ENCODE results near the gene EFHB. TPM values are rescaled to one million over a fixed set of nuclear protein-coding genes. Genes with fewer than 3 reads are reported as not detected.
"Not testable (repeated sequence)": the region's sequence is repeated elsewhere in the genome, so short reads cannot be mapped to it uniquely, and the experiment has no call there.

EFHB gene
- polyA plus RNA-seq, 2 of the 4 experiments (the other 2 are of a cell fraction): 2.1 to 2.7 TPM

DNA sequence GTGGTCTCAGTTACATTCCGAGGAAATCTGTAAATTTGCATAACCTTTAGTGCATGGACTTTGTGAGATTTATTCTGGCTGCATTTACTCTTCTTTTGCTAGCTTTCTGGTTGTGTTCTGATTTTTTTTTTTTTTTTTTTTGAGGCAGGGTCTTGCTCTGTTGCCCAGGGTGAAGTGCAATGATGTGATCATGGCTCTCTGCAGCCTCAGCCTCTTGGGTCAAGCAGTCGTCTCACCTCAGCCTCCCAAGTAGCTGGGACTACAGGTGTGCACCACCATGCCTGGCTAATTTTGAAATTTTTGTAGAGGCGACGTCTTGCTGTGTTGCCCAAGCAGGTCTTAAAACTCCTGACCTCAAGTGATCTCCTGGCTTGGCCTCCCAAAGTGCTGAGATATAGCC lies 25.5 kb upstream of the EFHB start:
- H3K9me3 ChIP-seq: no peaks in the 10 kb centered on the region
- 71% methylated on average over 4 of the region's 4 CpGs for WGBS (ENCODE audit: missing lambda C conversion rate)
- peaks cover 20% of the 10 kb centered on the region for H3K4me1 ChIP-seq
- TF ChIP-seq ATOH8 (CRISPR knock-in tag; IDR thresholded peaks at IDR 0.05; ENCODE audit: low read depth) (no peak), NR3C1 (IDR thresholded peaks at IDR 0.05) (no peak), ZNF302 (CRISPR knock-in tag; IDR thresholded peaks at IDR 0.05) (no peak), CBX8 (IDR thresholded peaks at IDR 0.05) (no peak), PHF8 (IDR thresholded peaks at IDR 0.05; ENCODE audit: borderline replicate concordance, low read depth) (no peak), E2F6 (IDR thresholded peaks at IDR 0.05; ENCODE audit: borderline replicate concordance, low read depth) (no peak), KDM1A (IDR thresholded peaks at IDR 0.05; ENCODE audit: low read depth) (no peak)
- no peak overlapping the region for H3K4me3 ChIP-seq
- POLR2A ChIA-PET: no interaction called here
- DNase-seq (ENCODE audit: low read depth in 1 of 2, low spot score in 1 of 2) (no peak), ATAC-seq (no peak), FAIRE-seq (no peak)
- no peak overlapping the region for H3K27ac ChIP-seq
- CTCF ChIA-PET: interaction anchor here (1.1 to 1.7 kb wide), 2 partner anchors 12 to 34 kb away, joined by 3 to 4 read pairs; no protein-coding TSS in a partner anchor
- H3K4me2 ChIP-seq: no peak overlapping the region

DNA sequence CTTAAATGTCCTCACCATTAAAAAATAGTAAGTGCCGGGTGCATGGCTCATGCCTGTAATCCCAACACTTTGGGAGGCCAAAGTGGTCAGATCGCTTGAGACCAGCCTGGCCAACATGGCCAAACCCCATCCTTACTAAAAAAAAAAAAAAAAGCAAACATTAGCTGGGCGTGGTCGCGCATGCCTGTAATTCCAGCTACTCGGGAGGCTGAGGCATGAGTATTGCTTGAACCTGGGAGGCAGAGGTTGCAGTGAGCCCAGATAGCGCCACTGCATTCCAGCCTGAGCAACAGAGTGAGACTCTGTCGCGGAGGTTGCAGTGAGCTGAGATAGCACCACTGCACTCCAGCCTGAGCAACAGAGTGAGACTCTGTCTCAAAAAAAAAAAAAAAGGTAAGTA lies 23.3 kb upstream of the EFHB start:
- peak in 1 of 2 experiments; percentile 80; a peak in 3 of 6 replicates for ATAC-seq

GRCh38 chr3:19954676-19955075 lies 20.7 kb upstream of the EFHB start:
- CTCF ChIA-PET: no interaction called here
- Histone ChIP-seq H3K27ac (no peak overlapping the region), H3K4me1 (peaks cover 31% of the 10 kb centered on the region), H3K4me3 (no peak overlapping the region), H3K9me3 (no peaks in the 10 kb centered on the region), H3K4me2 (no peak overlapping the region)
- FAIRE-seq: no peak
- TF ChIP-seq NR3C1 (IDR thresholded peaks at IDR 0.05): no peak
- no peak for TF ChIP-seq MAX (IDR thresholded peaks at IDR 0.05)
- TF ChIP-seq REST (IDR thresholded peaks at IDR 0.05): no peak
- no peak for TF ChIP-seq RNF2 (IDR thresholded peaks at IDR 0.05; ENCODE audit: borderline replicate concordance, low read depth)
- no peak for TF ChIP-seq MYC (IDR thresholded peaks at IDR 0.05; ENCODE audit: borderline replicate concordance, low read length)
- no peak for TF ChIP-seq HDAC2 (IDR thresholded peaks at IDR 0.05)
- TF ChIP-seq, protein P1, sequence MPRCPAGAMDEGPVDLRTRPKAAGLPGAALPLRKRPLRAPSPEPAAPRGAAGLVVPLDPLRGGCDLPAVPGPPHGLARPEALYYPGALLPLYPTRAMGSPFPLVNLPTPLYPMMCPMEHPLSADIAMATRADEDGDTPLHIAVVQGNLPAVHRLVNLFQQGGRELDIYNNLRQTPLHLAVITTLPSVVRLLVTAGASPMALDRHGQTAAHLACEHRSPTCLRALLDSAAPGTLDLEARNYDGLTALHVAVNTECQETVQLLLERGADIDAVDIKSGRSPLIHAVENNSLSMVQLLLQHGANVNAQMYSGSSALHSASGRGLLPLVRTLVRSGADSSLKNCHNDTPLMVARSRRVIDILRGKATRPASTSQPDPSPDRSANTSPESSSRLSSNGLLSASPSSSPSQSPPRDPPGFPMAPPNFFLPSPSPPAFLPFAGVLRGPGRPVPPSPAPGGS (IDR thresholded peaks at IDR 0.05): no peak
- TF ChIP-seq ZSCAN20 (CRISPR knock-in tag; IDR thresholded peaks at IDR 0.05): no peak
- TF ChIP-seq NPAS2 (CRISPR knock-in tag; IDR thresholded peaks at IDR 0.05; ENCODE audit: borderline replicate concordance): no peak
- TF ChIP-seq E2F6 (IDR thresholded peaks at IDR 0.05; ENCODE audit: borderline replicate concordance, low read depth): no peak
- TF ChIP-seq TFCP2L1 (CRISPR knock-in tag; IDR thresholded peaks at IDR 0.05): no peak
- TF ChIP-seq CHD4 (IDR thresholded peaks at IDR 0.05; ENCODE audit: borderline replicate concordance): no peak
- TF ChIP-seq HEYL (CRISPR knock-in tag; IDR thresholded peaks at IDR 0.05): no peak
- TF ChIP-seq ZFP36 (IDR thresholded peaks at IDR 0.05; ENCODE audit: borderline replicate concordance, partially characterized antibody): no peak
- TF ChIP-seq KDM5A (IDR thresholded peaks at IDR 0.05): no peak
- no peak for TF ChIP-seq PBX3 (IDR thresholded peaks at IDR 0.05)
- no peak for TF ChIP-seq RFX5 (IDR thresholded peaks at IDR 0.05)
- no peak for TF ChIP-seq GATA3 (IDR thresholded peaks at IDR 0.05; ENCODE audit: borderline replicate concordance)
- TF ChIP-seq ZNF302 (CRISPR knock-in tag; IDR thresholded peaks at IDR 0.05): no peak
- no peak for TF ChIP-seq HOXB5 (CRISPR knock-in tag; IDR thresholded peaks at IDR 0.05)
- POLR2A ChIA-PET: no interaction called here
- ATAC-seq: no peak
- DNase-seq (ENCODE audit: low read depth in 1 of 2, low spot score in 1 of 2): no peak
- 96% methylated on average over 4 of the region's 4 CpGs for WGBS (ENCODE audit: missing lambda C conversion rate)

More for the DNA sequence above, 23.3 kb upstream of the EFHB start:
- FAIRE-seq, H3K4me3 ChIP-seq, H3K9me3 ChIP-seq: not testable (repeated sequence)
- DNase-seq (ENCODE audit: low read depth in 1 of 2, low spot score in 1 of 2): peak in 1 of 2 experiments; percentile 49
- peak overlapping the region; percentile 38 to 78; a peak in 5 of 6 replicates for H3K27ac ChIP-seq
- WGBS (ENCODE audit: missing lambda C conversion rate): 54% methylated on average over 9 of the region's 9 CpGs
- ChIA-PET CTCF (interaction anchor here (1.1 kb wide), 1 partner anchor 609 kb away, joined by 3 read pairs; no protein-coding TSS in a partner anchor), POLR2A (interaction anchor here (0.6 kb wide), 1 partner anchor 24 kb away, joined by 4 read pairs; no protein-coding TSS in a partner anchor)
- H3K4me2 ChIP-seq: peak overlapping the region; percentile 61
- H3K4me1 ChIP-seq: peaks cover 20% of the 10 kb centered on the region
